H1 (cell line): ENCODE data around the gene NODAL. TPM values are rescaled to one million over a fixed set of nuclear protein-coding genes. Genes with fewer than 3 reads are reported as not detected.

Experiments used
- CTCF ChIA-PET: fragments of 300-600 bp; sonication (Branson Sonifier 250); formaldehyde crosslinking; loops from one replicate; lab custom pipeline; 2021; ENCODE audit not compliant: partially characterized antibody; lab: Charles Lee
- POLR2A ChIA-PET: fragments of 300-600 bp; sonication (Branson Sonifier 250); formaldehyde crosslinking; loops from one replicate; lab custom pipeline; 2021; ENCODE audit warnings: inconsistent platforms; ENCODE audit not compliant: partially characterized antibody; lab: Charles Lee
- DNase-seq, 2 experiments: peaks; one replicate each; pipeline versions ENCODE4 v3.0.0 to v3.0.0-alpha.2; 2010 to 2022; ENCODE audit warnings: low spot score in 2 of 2, low read depth in 1 of 2, mixed read lengths in 1 of 2
- FAIRE-seq: peaks from 2 replicates; lab custom pipeline; 2011; peaks lifted over from hg19 to GRCh38; lab: Jason Lieb, UNC
- H2AFZ ChIP-seq: 2 replicates; pipeline ENCODE4 v1.8.1; 2012; ENCODE audit warnings: low read length, inconsistent platforms
- H2AK5ac ChIP-seq: 2 replicates; pipeline ENCODE4 v1.6.1; 2013; ENCODE audit warnings: low read depth, low read length
- H2BK120ac ChIP-seq: replicated peaks from 2 replicates; pipeline ENCODE3; 2013; ENCODE audit warnings: low read depth, low read length, inconsistent platforms
- H2BK12ac ChIP-seq: 2 replicates; pipeline ENCODE4 v1.6.1; 2013; ENCODE audit warnings: low read depth, low read length
- H2BK15ac ChIP-seq: 2 replicates; pipeline ENCODE4 v1.6.1; 2013; ENCODE audit warnings: low read length
- H2BK20ac ChIP-seq: 2 replicates; pipeline ENCODE4 v1.6.1; 2013; ENCODE audit warnings: low read length
- H2BK5ac ChIP-seq: 2 replicates; pipeline ENCODE4 v1.6.1; 2013; ENCODE audit warnings: low read depth, low read length
- H3K14ac ChIP-seq: 2 replicates; pipeline ENCODE4 v1.6.1; 2013; ENCODE audit warnings: inconsistent platforms; ENCODE audit not compliant: insufficient read length
- H3K18ac ChIP-seq: 2 replicates; pipeline ENCODE4 v1.6.1; 2013; ENCODE audit warnings: low read length; ENCODE audit errors: extremely low read depth
- H3K23ac ChIP-seq: 2 replicates; pipeline ENCODE4 v1.6.1; 2013; ENCODE audit warnings: inconsistent platforms; ENCODE audit not compliant: insufficient read length
- H3K23me2 ChIP-seq: 2 replicates; pipeline ENCODE4 v1.6.1; 2013; ENCODE audit warnings: low read depth, low read length
- H3K27ac ChIP-seq: 2 replicates; pipeline ENCODE4 v1.6.1; 2011; ENCODE audit warnings: low read depth, low read length, inconsistent platforms
- H3K27me3 ChIP-seq, 4 experiments: replicated peaks in 1 of 4; 1 replicate in 1 of 4; 2 replicates in 3 of 4; pipeline versions ENCODE4 v1.6.1 to v1.8.1; 2011 to 2013; ENCODE audit warnings: low read length in 3 of 4, mild to moderate bottlenecking in 3 of 4, inconsistent platforms in 2 of 4, mixed read lengths in 2 of 4, moderate library complexity in 1 of 4; ENCODE audit not compliant: control insufficient read depth in 3 of 4, insufficient read depth in 3 of 4; ENCODE audit errors: extremely low read depth in 1 of 4
- H3K36me3 ChIP-seq, 4 experiments: 2 replicates each; pipeline versions ENCODE4 v1.6.1 to v1.8.1; 2011 to 2013; ENCODE audit warnings: mild to moderate bottlenecking in 4 of 4, low read length in 3 of 4, moderate library complexity in 2 of 4, control low read depth in 1 of 4, inconsistent platforms in 1 of 4; ENCODE audit not compliant: insufficient read depth in 4 of 4, control insufficient read depth in 2 of 4
- H3K4ac ChIP-seq: replicated peaks from 2 replicates; pipeline ENCODE3; 2013; ENCODE audit warnings: low read length, low read depth, mixed read lengths, inconsistent platforms; ENCODE audit not compliant: insufficient read length
- H3K4me1 ChIP-seq, 4 experiments: replicated peaks in 1 of 4; 1 replicate in 1 of 4; 2 replicates in 3 of 4; pipeline versions ENCODE4 v1.6.1 to v1.8.1; 2011 to 2013; ENCODE audit warnings: low read length in 3 of 4, inconsistent platforms in 2 of 4, mixed read lengths in 1 of 4; ENCODE audit not compliant: insufficient read depth in 4 of 4, control insufficient read depth in 3 of 4
- H3K4me2 ChIP-seq, 2 experiments: 2 replicates each; pipeline versions ENCODE4 v1.6.1 to v1.8.1; 2011 to 2013; ENCODE audit warnings: low read depth in 2 of 2, low read length in 2 of 2, control low read depth in 1 of 2, inconsistent platforms in 1 of 2, mild to moderate bottlenecking in 1 of 2; ENCODE audit not compliant: insufficient read depth in 1 of 2
- H3K4me3 ChIP-seq, 4 experiments: fragments of 200-600, 300-600 bp in 1 of 4; sonication (generic), shearing (Covaris generic), sonication (Bioruptor Twin) in 1 of 4; 2 replicates each; pipeline versions ENCODE4 v1.5.1 to v1.8.1; 2011 to 2016; ENCODE audit warnings: low read length in 4 of 4, low read depth in 3 of 4, control low read depth in 2 of 4, inconsistent platforms in 2 of 4, mild to moderate bottlenecking in 2 of 4, mixed read lengths in 1 of 4, moderate library complexity in 1 of 4; ENCODE audit not compliant: insufficient read depth in 2 of 4; ENCODE audit errors: extremely low read depth in 1 of 4
- H3K56ac ChIP-seq: replicated peaks from 2 replicates; pipeline ENCODE3; 2013; ENCODE audit warnings: low read depth, mild to moderate bottlenecking, mixed read lengths, low read length, inconsistent platforms; ENCODE audit not compliant: insufficient read length
- H3K79me1 ChIP-seq: 2 replicates; pipeline ENCODE4 v1.6.1; 2013; ENCODE audit warnings: low read depth, low read length, control low read depth
- H3K79me2 ChIP-seq, 2 experiments: 2 replicates each; pipeline versions ENCODE4 v1.6.1 to v1.8.1; 2012 to 2013; ENCODE audit warnings: low read length in 2 of 2, mild to moderate bottlenecking in 2 of 2, inconsistent platforms in 1 of 2; ENCODE audit not compliant: insufficient read depth in 2 of 2, control insufficient read depth in 1 of 2
- H3K9ac ChIP-seq, 4 experiments: replicated peaks in 1 of 4; 1 replicate in 1 of 4; 2 replicates in 3 of 4; pipeline versions ENCODE4 v1.6.1 to v1.8.1; 2011 to 2013; ENCODE audit warnings: low read depth in 3 of 4, low read length in 3 of 4, control low read depth in 2 of 4, mild to moderate bottlenecking in 2 of 4, moderate library complexity in 2 of 4, inconsistent platforms in 1 of 4; ENCODE audit errors: extremely low read depth in 1 of 4
- H3K9me3 ChIP-seq, 2 experiments: 2 replicates each; pipeline versions ENCODE4 v1.6.1 to v1.8.1; 2012 to 2013; ENCODE audit warnings: mild to moderate bottlenecking in 2 of 2, moderate library complexity in 2 of 2, control low read depth in 1 of 2, inconsistent platforms in 1 of 2, low read depth in 1 of 2, low read length in 1 of 2, mixed read lengths in 1 of 2; ENCODE audit not compliant: insufficient read depth in 2 of 2
- H4K20me1 ChIP-seq, 2 experiments: replicated peaks in 1 of 2; 2 replicates each; pipeline versions ENCODE3 to v1.8.1; 2011 to 2013; ENCODE audit warnings: inconsistent platforms in 2 of 2, low read length in 2 of 2, mild to moderate bottlenecking in 1 of 2; ENCODE audit not compliant: insufficient read depth in 2 of 2, control insufficient read depth in 1 of 2
- H4K5ac ChIP-seq: 2 replicates; pipeline ENCODE4 v1.6.1; 2013; ENCODE audit warnings: low read length, low read depth, mixed read lengths, inconsistent platforms; ENCODE audit not compliant: insufficient read length
- H4K8ac ChIP-seq: 2 replicates; pipeline ENCODE4 v1.8.0; 2013; ENCODE audit warnings: mild to moderate bottlenecking, moderate library complexity, low read length, inconsistent platforms; ENCODE audit not compliant: insufficient read depth; ENCODE audit errors: extremely low read depth
- H4K91ac ChIP-seq: replicated peaks from 2 replicates; pipeline ENCODE3; 2013; ENCODE audit warnings: low read length, mixed read lengths, inconsistent platforms; ENCODE audit not compliant: insufficient read length
- ASH2L ChIP-seq: fragments of 200-600, 300-600 bp; sonication (generic); IDR thresholded peaks from one replicate; pipeline ENCODE4 v1.7.1; 2017; ENCODE audit warnings: low read length
- BCL11A ChIP-seq, 2 experiments: IDR thresholded peaks; one replicate each; pipeline ENCODE4 v1.6.1; 2011; ENCODE audit warnings: low read depth in 2 of 2, low read length in 2 of 2, mild to moderate bottlenecking in 2 of 2
- CHD2 ChIP-seq: IDR thresholded peaks from 2 replicates; pipeline ENCODE4 v1.6.1; 2012; ENCODE audit warnings: low read length, improper control_type of control experiment
- EZH2 ChIP-seq: fragments of 200-600 bp; sonication (generic); IDR thresholded peaks from 2 replicates; pipeline ENCODE4 v1.7.1; 2012; ENCODE audit warnings: low read depth, mild to moderate bottlenecking, moderate library complexity, low read length, inconsistent platforms; ENCODE audit not compliant: severe bottlenecking
- KDM1A ChIP-seq: fragments of 200-600, 300-600 bp; sonication (generic); IDR thresholded peaks from 2 replicates; pipeline ENCODE4 v1.7.1; 2016; ENCODE audit warnings: mild to moderate bottlenecking, low read length, borderline replicate concordance
- KDM4A ChIP-seq: IDR thresholded peaks from one replicate; pipeline ENCODE4 v1.7.1; 2012; ENCODE audit warnings: low read depth, mild to moderate bottlenecking, moderate library complexity, low read length, inconsistent platforms; ENCODE audit not compliant: severe bottlenecking
- KDM5A ChIP-seq: fragments of 200-600 bp; IDR thresholded peaks from 2 replicates; pipeline ENCODE4 v1.7.1; 2012; ENCODE audit warnings: mild to moderate bottlenecking, low read length, inconsistent platforms, mixed read lengths
- PHF8 ChIP-seq: fragments of 200-600 bp; sonication (generic); conservative IDR thresholded peaks from 2 replicates; pipeline ENCODE4 v1.7.1; 2012; ENCODE audit warnings: low read depth, mild to moderate bottlenecking, inconsistent platforms, low read length, moderate library complexity
- RFX5 ChIP-seq: IDR thresholded peaks from 2 replicates; pipeline ENCODE4 v1.6.1; 2011; ENCODE audit warnings: low read depth, low read length, improper control_type of control experiment, borderline replicate concordance
- SIN3A ChIP-seq, 2 experiments: IDR thresholded peaks in 1 of 2; conservative IDR thresholded peaks in 1 of 2; 2 replicates each; pipeline ENCODE4 v1.6.1; 2011 to 2012; ENCODE audit warnings: low read length in 2 of 2, improper control_type of control experiment in 1 of 2, low read depth in 1 of 2, mild to moderate bottlenecking in 1 of 2
- SIX5 ChIP-seq: IDR thresholded peaks from 2 replicates; pipeline ENCODE4 v1.6.1; 2011; ENCODE audit warnings: mild to moderate bottlenecking, low read depth, low read length
- TAF1 ChIP-seq: IDR thresholded peaks from 2 replicates; pipeline ENCODE4 v1.6.1; 2011; ENCODE audit warnings: mild to moderate bottlenecking, low read depth, low read length
- TAF7 ChIP-seq: optimal IDR thresholded peaks from 2 replicates; pipeline ENCODE3; 2011; ENCODE audit warnings: low read depth, mild to moderate bottlenecking, inconsistent platforms, low read length, moderate library complexity, borderline replicate concordance
- YY1 ChIP-seq: IDR thresholded peaks from 2 replicates; pipeline ENCODE4 v1.6.1; 2011; ENCODE audit warnings: low read depth, mild to moderate bottlenecking, low read length
- WGBS, 2 experiments: shearing (Covaris generic) in 1 of 2; methylation state at CpG; one replicate each; pipeline versions ENCODE4 v1.1.6 to v1.1.7; 2013 to 2015; ENCODE audit warnings: low lambda C conversion rate in 2 of 2, mixed read lengths in 2 of 2, inconsistent platforms in 1 of 2, low coverage in 1 of 2, missing lambda C conversion rate in 1 of 2; ENCODE audit not compliant: insufficient replicate concordance in 2 of 2, insufficient coverage in 1 of 2, insufficient read length in 1 of 2; ENCODE audit errors: extremely low coverage in 1 of 2, missing lambda C conversion rate in 1 of 2; 5-methylcytosine and 5-hydroxymethylcytosine counted together
- polyA plus RNA-seq, 7 experiments: library from polyadenylated mRNA; depleted of rRNA in 3 of 7; stranded (reverse) in 5 of 7; unstranded in 2 of 7; fragments of >200 nt in 5 of 7; fragments of 200-250 nt in 2 of 7; gene quantifications; 1 replicate in 5 of 7; 2 replicates in 1 of 7; 4 replicates in 1 of 7; pipeline versions ENCODE4 v1.2.1 to v1.2.3, GENCODE V29; 2011 to 2013; ENCODE audit warnings: missing spikeins in 2 of 7, mixed read lengths in 2 of 7
- total RNA-seq: library from RNA; stranded (reverse); fragmentation: NEBNext Ultra II Directional; extraction: Animal tissue kit (Norgen Biotek cat#: 25700); gene quantifications from 2 replicates; pipeline ENCODE4 v1.2.1, GENCODE V29; 2021

NODAL gene
- total and polyA plus RNA-seq, 2 of the 8 experiments (the other 6 are each of a cell fraction or from before 2014, with no cell fraction given), result 2.0 to 7.3 TPM

DNA sequence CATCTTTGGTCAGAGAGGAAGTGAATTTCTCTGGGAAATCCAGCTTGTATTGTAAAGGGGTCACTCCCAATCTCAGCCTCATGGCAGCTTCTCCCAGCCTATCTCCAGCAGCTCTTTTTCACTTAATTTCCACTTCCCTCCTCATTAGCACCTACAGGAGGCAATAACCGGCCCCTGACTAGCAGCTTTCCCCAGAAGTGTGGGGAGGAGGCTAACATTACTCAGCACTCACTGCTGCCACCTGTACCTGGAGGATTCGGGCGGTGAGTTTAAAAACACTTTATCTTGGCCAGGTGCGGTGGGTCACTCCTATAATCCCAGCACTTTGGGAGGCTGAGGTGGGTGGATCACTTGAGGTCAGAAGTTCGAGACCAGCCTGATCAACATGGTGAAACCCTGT, 3.8 kb downstream of the NODAL start:
- no peak overlapping the region for H3K4ac ChIP-seq
- no peak overlapping the region for H2AK5ac ChIP-seq
- peaks cover under 1 to 16% (median 14%) of the 10 kb centered on the region in 4 experiments for H3K4me1 ChIP-seq
- CTCF ChIA-PET, result interaction anchor here (0.7 to 9.2 kb wide), 15 partner anchors 9 to 214 kb away, joined by 3 to 67 read pairs (median 5); no protein-coding TSS in a partner anchor
- no peak overlapping the region for H2BK120ac ChIP-seq
- no peak overlapping the region for H2BK12ac ChIP-seq
- H2BK20ac ChIP-seq, result no peak overlapping the region
- no peak overlapping the region for H2AFZ ChIP-seq
- H2BK15ac ChIP-seq, result no peak overlapping the region
- H3K56ac ChIP-seq, result no peak overlapping the region
- no peak for DNase-seq
- peaks cover 18 to 39% (median 38%) of the 10 kb centered on the region in 4 experiments for H3K27me3 ChIP-seq
- no peak overlapping the region for H3K23ac ChIP-seq
- no peaks in the 10 kb centered on the region; the same call in 1 of the 2 replicates for H3K79me1 ChIP-seq
- H4K5ac ChIP-seq, result no peak overlapping the region
- H3K27ac ChIP-seq, result no peak overlapping the region
- H3K18ac ChIP-seq, result no peak overlapping the region
- FAIRE-seq, result no peak
- H3K9me3 ChIP-seq, result no peaks in the 10 kb centered on the region
- H3K9ac ChIP-seq, result no peak overlapping the region
- no peak overlapping the region for H3K4me2 ChIP-seq
- peaks cover 15% of the 10 kb centered on the region; the same call in 1 of the 2 replicates for H3K23me2 ChIP-seq
- H4K91ac ChIP-seq, result no peak overlapping the region
- no peaks in the 10 kb centered on the region for H3K79me2 ChIP-seq
- no peaks in the 10 kb centered on the region; a peak in 1 of 8 replicates for H3K36me3 ChIP-seq
- no peak overlapping the region for H3K14ac ChIP-seq
- no peak overlapping the region for H2BK5ac ChIP-seq
- POLR2A ChIA-PET, result interaction anchor here (0.6 to 3.1 kb wide), 10 partner anchors 10 to 335 kb away, joined by 3 to 14 read pairs (median 4); no protein-coding TSS in a partner anchor
- H3K4me3 ChIP-seq, result no peak overlapping the region
- 57% methylated on average over 5 of the region's 5 CpGs; no CpG with 5 or more reads in 1 of the 2 experiments for WGBS, 2 experiments
- H4K20me1 ChIP-seq, result peaks cover 2 to 17% of the 10 kb centered on the region in 2 experiments
- H4K8ac ChIP-seq, result no peak overlapping the region; the same call in 1 of the 2 replicates
- TF ChIP-seq CHD2, result no peak
- no peak for TF ChIP-seq PHF8
- no peak for TF ChIP-seq KDM5A
- TF ChIP-seq SIN3A (conservative IDR thresholded peaks at IDR 0.05 in 1 of 2, IDR thresholded peaks at IDR 0.05 in 1 of 2; ENCODE audit: low read depth in 1 of 2, low read length in 2 of 2), result no peak
- no peak for TF ChIP-seq KDM1A
- TF ChIP-seq YY1, result no peak
- TF ChIP-seq RFX5, result no peak
- TF ChIP-seq ASH2L, result no peak
- TF ChIP-seq TAF1, result no peak; the same call in 1 of the 2 replicates
- TF ChIP-seq KDM4A, result no peak
- TF ChIP-seq TAF7, result no peak
- no peak for TF ChIP-seq EZH2
- no peak for TF ChIP-seq BCL11A (IDR thresholded peaks at IDR 0.05; ENCODE audit: low read depth in 2 of 2, low read length in 2 of 2)
- TF ChIP-seq SIX5, result no peak
